ENCODE measurements around the gene TCN2.

DNA sequence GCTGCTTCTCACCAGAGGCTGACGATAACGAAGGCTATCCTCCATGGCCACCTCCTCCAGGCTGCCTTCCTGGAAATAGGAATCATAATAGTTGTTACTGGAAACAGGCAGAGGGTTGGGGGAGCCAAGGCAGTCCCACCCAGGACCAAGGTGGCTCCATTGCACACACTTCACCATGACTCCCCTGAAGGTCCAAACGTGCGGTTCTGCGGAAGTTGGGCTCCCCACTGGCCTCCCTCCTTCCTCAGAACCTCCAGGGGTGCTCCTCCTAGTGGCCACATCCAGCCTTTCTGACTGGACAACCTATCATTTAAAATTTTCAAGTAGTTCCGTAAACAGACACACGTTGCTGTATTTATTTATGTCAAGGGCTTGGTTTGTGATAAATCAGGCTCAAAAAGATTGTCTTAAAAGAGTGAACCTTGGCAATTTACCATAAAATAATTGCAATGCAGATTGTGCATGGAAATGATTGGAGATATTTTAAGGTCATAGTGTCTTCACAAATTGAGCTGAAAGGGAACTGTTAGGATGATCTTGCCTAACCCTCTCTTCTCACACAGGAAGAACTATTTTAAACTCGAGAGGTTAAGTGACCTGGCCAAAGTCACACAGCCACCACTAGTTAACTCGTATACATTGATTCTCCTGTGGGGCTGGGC lies 1.4 kb upstream of the TCN2 start:
- TF ChIP-seq EZH2phosphoT487 (IDR thresholded peaks at IDR 0.05; ENCODE audit: insufficient read depth, low read depth) (no peak), EZH2 (IDR thresholded peaks at IDR 0.05; ENCODE audit: insufficient read depth, poor library complexity, severe bottlenecking) (no peak)

All from GM23248 (cell line).